Right lobe of liver (tissue), 6 donors: ENCODE data around the gene CDH4. TPM values are rescaled to one million over a fixed set of nuclear protein-coding genes. Genes with fewer than 3 reads are reported as not detected.

Source experiments
- ATAC-seq, 4 donors: fragments of 200-7000 bp; cut with Tn5 transposase; one replicate each; pipeline ENCODE4 v1.9.1; 2020; ENCODE audit warnings: mild to moderate bottlenecking in 4 of 4, moderate library complexity in 4 of 4
- DNase-seq, 3 donors: peaks; one replicate each; pipeline ENCODE4 v3.0.0-alpha.2; 2020
- H3K27ac ChIP-seq, 3 donors: fragments of 200-600 bp; one replicate each; pipeline ENCODE4 v1.8.0; 2022
- H3K27me3 ChIP-seq, 2 donors: fragments of 200-600 bp; one replicate each; pipeline ENCODE4 v1.8.0; 2022
- H3K36me3 ChIP-seq, 4 donors: fragments of 200-600 bp; sonication (generic) in 1 of 4; one replicate each; pipeline versions ENCODE4 v1.5.1 to v1.8.0; 2017 to 2022; ENCODE audit warnings: control low read depth in 1 of 4
- H3K4me1 ChIP-seq, 4 donors: fragments of 200-600 bp; sonication (generic) in 1 of 4; one replicate each; pipeline versions ENCODE4 v1.5.1 to v1.8.0; 2017 to 2022; ENCODE audit warnings: control low read depth in 1 of 4
- H3K4me3 ChIP-seq, 3 donors: fragments of 200-600 bp; one replicate each; pipeline ENCODE4 v1.8.0; 2022
- H3K9me3 ChIP-seq, 4 donors: fragments of 200-600 bp; sonication (generic) in 1 of 4; one replicate each; pipeline versions ENCODE4 v1.5.1 to v1.8.0; 2017 to 2022; ENCODE audit warnings: control low read depth in 1 of 4
- POLR2A ChIP-seq: fragments of 450-650 bp; IDR thresholded peaks from one replicate; pipeline ENCODE4 v1.6.1; 2017; ENCODE audit warnings: antibody characterized with exemption, mild to moderate bottlenecking
- WGBS: methylation state at CpG from one replicate; pipeline ENCODE4 v1.1.6; 2018; ENCODE audit warnings: low coverage, low lambda C conversion rate; ENCODE audit not compliant: insufficient coverage; ENCODE audit errors: missing lambda C conversion rate; 5-methylcytosine and 5-hydroxymethylcytosine counted together
- intact Hi-C, 2 donors: fragments of 100-400 bp; cut with DNase I; formaldehyde crosslinking; loops; one replicate each; pipeline versions ENCODE4 v1.11.2 to v1.14.1; 2022
- total RNA-seq, 6 experiments: library from RNA; depleted of rRNA in 2 of 6; stranded (reverse); fragments of >200 nt in 2 of 6; fragmentation: NEBNext Ultra II Directional in 3 of 6; extraction: Animal tissue kit (Norgen Biotek cat#: 25700) in 3 of 6; gene quantifications; one replicate each; pipeline versions ENCODE4 v1.1.0 to v1.2.4, GENCODE V29; 2016 to 2023
- TF ChIP-seq, protein P1 (sequence below), 4 donors: fragments of 200-600 bp in 3 of 4; fragments of 450-650 bp in 1 of 4; IDR thresholded peaks; one replicate each; pipeline versions ENCODE4 v1.5.1 to v1.8.0; 2016 to 2022; ENCODE audit warnings: antibody characterized with exemption in 4 of 4, mild to moderate bottlenecking in 2 of 4
- donor health status: DM: no; HTN: yes; CAD: no.
- donor health status: DM: no; HTN: no; CAD: no.
- donor health status: DM: no; HTN: no; CAD: no.
- donor health status: DM: no; HTN: yes; CAD: no.
- donor health status: DM: no; HTN: yes; CAD: no.

Gene CDH4
- total RNA-seq, 6 experiments from 2014 or later = 0.02 to 0.14 (median 0.09) TPM; not detected in 3

DNA sequence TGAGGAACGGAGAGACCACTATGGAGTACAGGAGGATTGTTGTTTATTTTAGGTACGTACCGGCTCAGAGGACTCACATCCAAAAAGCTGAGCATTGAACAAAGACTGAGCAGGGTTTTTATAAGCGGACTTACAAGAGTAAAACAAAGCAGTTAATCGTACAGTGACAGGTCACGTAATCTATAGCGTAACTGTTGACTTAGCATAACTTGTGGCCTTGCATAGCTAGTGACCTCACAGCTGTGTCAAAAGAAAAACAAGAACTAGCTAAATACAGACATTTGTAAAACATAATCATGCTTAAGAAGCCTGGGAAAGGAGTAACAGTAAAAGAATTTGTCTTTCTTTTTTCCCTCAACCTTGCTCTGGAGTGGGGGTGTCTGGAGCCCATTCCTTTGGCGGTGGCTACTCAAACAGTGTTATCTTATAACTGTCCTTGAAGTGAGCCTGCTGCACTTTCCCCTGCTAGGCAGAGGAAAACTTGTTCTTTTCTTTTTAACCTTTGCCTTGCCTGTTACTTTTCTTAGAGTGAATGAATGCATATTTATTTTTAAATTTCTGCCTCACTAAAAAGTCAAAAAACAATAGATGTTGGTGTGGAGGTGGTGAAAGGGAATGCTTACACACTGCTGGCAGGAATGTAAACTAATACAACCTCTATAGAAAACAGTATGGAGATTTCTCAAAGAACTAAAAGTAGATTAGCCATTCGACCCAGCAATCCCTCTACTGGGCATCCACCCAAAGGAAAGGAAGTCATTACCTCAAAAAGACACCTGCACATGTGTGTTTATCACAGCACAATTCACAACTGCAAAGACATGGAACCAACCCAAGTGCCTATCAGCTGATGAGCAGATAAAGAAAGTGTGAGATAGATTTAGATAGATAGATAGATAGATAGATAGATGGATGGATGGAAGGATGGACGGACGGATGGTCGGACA lies 704.6 kb downstream of the CDH4 start:
- H3K27ac ChIP-seq = no peak overlapping the region
- no peaks in the 10 kb centered on the region for H3K27me3 ChIP-seq
- H3K4me3 ChIP-seq = no peak overlapping the region
- no peaks in the 10 kb centered on the region for H3K9me3 ChIP-seq
- no peak for DNase-seq
- no peaks in the 10 kb centered on the region for H3K4me1 ChIP-seq
- 60% methylated on average over 12 of the region's 12 CpGs for WGBS
- intact Hi-C loops = no loop called here
- no peaks in the 10 kb centered on the region for H3K36me3 ChIP-seq
- no peak for ATAC-seq
- no peak for TF ChIP-seq POLR2A
- TF ChIP-seq, protein P1, sequence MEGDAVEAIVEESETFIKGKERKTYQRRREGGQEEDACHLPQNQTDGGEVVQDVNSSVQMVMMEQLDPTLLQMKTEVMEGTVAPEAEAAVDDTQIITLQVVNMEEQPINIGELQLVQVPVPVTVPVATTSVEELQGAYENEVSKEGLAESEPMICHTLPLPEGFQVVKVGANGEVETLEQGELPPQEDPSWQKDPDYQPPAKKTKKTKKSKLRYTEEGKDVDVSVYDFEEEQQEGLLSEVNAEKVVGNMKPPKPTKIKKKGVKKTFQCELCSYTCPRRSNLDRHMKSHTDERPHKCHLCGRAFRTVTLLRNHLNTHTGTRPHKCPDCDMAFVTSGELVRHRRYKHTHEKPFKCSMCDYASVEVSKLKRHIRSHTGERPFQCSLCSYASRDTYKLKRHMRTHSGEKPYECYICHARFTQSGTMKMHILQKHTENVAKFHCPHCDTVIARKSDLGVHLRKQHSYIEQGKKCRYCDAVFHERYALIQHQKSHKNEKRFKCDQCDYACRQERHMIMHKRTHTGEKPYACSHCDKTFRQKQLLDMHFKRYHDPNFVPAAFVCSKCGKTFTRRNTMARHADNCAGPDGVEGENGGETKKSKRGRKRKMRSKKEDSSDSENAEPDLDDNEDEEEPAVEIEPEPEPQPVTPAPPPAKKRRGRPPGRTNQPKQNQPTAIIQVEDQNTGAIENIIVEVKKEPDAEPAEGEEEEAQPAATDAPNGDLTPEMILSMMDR (IDR thresholded peaks at IDR 0.05) = no peak

DNA sequence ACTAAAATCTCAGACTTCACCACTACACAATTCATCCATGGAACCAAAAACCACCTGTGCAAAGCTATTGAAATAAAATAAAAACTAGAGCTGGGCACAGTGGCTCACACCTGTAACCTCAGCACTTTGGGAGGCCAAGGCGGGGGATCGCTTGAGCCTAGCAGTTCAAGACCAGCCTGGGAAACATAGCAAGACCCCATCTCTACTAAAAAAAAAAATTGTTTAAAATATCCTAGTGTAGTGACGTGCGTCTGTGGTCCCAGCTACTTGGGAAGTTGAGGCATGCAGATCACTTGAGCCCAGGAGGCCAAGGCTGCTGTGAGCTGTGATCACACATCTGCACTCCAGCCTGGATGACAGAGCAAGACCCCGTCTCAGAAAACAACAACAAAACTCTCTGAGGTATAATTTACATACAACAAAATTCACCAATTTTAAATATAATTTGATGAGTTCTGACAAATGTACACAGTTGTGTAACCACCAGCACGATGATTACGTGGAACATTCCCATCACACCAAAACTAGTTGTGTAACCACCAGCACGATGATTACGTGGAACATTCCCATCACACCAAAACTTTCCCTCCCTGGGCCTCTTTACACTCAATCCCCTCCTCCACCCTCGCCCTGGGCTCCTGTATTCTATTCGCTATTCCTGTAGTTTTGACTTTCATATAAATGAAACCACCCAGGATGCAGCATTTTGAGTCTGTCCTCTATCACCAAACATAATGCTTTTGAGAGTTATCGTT lies 706.1 kb downstream of the CDH4 start:
- H3K27ac ChIP-seq = no peak overlapping the region
- H3K9me3 ChIP-seq = no peaks in the 10 kb centered on the region
- no peak overlapping the region for H3K4me3 ChIP-seq
- no peaks in the 10 kb centered on the region for H3K27me3 ChIP-seq
- WGBS = 71% methylated on average over 11 of the region's 12 CpGs
- H3K36me3 ChIP-seq = no peaks in the 10 kb centered on the region
- ATAC-seq (no peak), DNase-seq (no peak)
- intact Hi-C loops = no loop called here
- H3K4me1 ChIP-seq = no peaks in the 10 kb centered on the region
- TF ChIP-seq, protein P1 (IDR thresholded peaks at IDR 0.05) = no peak
- no peak for TF ChIP-seq POLR2A

DNA sequence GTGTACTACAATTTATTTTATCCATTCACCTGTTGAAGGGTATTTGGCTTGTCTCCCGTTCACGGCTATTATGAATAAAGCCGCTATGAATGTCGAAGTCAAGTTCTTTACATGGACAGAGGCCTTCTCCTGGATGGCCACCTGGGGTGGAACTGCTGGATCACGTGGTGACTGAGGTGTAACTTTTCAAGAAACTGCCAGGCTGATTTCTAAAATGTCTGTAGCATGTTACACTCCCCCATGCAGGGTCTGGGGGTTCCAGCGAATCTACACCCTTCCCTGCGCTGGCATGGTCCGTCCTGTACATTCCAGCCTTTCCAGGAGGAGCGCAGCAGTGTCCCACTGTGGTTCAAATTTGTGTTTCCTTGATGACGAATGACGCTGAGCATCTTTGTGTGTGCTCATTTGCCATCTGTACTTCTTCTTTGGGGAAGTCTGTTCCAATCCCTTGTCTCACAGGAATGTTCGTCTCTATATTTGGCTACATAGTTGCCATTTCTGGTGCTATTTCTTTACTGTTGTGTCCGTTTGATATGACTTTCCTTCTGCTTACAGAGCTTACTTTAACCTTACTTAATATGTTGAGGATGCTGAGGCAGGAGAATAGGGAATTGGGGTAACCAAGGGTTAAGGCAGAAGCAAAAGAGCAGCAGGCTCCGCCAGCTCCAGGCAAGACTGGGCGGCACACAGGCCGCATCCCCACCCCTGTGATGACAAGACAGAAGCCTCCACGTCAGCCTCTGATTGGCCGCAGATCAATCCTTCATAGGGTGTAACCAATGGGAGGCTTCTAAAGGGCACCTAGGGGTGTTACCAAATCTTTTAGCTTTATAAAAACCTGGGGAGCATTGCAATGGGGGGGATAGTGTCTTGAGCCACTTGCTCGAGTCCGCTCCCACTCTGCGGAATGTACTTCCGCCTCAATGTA lies 707.0 kb downstream of the CDH4 start:
- DNase-seq = no peak

DNA sequence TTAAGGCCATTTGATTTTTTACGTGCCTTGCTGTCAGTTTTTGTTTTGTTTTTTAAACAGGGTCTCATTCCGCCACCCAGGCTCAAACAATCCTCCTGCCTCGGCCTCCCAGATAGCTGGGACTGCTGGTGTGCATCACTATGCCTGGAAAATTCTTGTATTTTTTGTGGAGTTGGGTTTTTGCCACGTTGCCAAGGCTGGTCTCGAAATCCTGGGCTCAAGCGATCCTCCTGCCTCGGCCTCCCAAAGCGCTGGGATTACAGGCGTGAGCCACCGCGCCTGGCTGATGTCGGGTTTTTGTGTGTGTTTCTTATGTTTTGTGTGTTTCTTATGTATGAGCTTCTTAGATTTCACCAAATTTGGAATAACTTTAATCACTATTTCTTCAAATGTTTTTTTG lies 708.8 kb downstream of the CDH4 start:
- ATAC-seq = no peak
- no peak for TF ChIP-seq POLR2A
- TF ChIP-seq, protein P1 (IDR thresholded peaks at IDR 0.05) = no peak
- Histone ChIP-seq H3K9me3 (no peaks in the 10 kb centered on the region), H3K36me3 (no peaks in the 10 kb centered on the region), H3K4me3 (no peak overlapping the region), H3K4me1 (no peaks in the 10 kb centered on the region), H3K27ac (no peak overlapping the region), H3K27me3 (no peaks in the 10 kb centered on the region)
- no peak for DNase-seq
- WGBS = 93% methylated on average over 12 of the region's 12 CpGs
- intact Hi-C loops = no loop called here

More for the DNA sequence above, 707.0 kb downstream of the CDH4 start:
- no peak for ATAC-seq
- Histone ChIP-seq H3K27ac (no peak overlapping the region), H3K27me3 (no peaks in the 10 kb centered on the region), H3K9me3 (no peaks in the 10 kb centered on the region), H3K36me3 (no peaks in the 10 kb centered on the region), H3K4me1 (no peaks in the 10 kb centered on the region), H3K4me3 (no peak overlapping the region)
- intact Hi-C loops = no loop called here
- TF ChIP-seq, protein P1 (IDR thresholded peaks at IDR 0.05) = no peak
- TF ChIP-seq POLR2A = no peak
- 68% methylated on average over 19 of the region's 22 CpGs for WGBS
